Measurements from ENCODE around the gene MAK.
A peak's percentile ranks its signal among the peaks of the same experiment; 100 is the strongest.

The MAK gene

DNA sequence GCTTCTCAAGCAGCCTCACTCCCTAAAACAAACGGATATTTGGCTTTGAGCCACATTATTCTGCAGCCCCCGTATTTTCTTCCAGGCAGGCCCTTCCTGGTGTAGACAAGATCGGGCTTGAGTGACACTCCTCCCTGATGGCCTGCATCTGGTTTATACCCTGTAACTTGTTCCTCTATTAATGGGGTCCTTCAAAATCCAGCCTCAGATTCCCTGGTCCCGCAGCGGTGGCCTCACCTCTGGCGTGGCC is 115.8 kb downstream of the MAK start:
- DNase-seq = no peak

DNA sequence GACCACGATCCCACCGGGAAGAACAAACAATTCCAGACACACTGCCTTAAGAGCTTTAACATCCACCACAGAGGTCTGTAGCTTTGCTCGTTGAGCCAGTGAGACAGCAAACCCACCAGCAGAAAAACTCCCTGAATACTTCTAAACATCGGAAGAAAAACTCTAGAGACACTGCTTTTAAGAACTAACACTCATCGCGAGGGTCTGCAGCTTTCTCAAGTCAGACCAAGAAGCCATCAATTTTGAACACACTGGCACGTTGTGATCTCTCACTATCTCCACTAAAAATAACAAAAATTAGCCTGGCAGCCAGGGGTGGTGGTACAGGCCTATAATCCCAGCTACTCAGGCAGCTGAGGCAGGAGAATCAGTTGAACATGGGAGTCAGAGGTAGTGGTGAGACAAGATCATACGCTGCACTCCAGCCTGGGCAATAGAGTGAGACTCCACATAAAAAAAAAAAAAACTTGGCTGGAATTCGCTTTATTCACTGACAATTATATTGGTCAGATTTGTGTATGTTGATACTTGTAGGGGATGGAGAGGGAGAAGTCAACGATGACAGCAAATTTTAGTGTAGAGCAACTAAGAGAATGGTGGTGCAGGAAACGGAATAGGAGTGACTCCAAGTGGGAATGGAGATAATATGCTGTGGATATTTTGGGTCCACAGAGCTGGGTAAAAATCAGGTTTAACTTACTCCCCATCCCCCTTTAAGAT is 116.3 kb downstream of the MAK start:
- no peak for DNase-seq

DNA sequence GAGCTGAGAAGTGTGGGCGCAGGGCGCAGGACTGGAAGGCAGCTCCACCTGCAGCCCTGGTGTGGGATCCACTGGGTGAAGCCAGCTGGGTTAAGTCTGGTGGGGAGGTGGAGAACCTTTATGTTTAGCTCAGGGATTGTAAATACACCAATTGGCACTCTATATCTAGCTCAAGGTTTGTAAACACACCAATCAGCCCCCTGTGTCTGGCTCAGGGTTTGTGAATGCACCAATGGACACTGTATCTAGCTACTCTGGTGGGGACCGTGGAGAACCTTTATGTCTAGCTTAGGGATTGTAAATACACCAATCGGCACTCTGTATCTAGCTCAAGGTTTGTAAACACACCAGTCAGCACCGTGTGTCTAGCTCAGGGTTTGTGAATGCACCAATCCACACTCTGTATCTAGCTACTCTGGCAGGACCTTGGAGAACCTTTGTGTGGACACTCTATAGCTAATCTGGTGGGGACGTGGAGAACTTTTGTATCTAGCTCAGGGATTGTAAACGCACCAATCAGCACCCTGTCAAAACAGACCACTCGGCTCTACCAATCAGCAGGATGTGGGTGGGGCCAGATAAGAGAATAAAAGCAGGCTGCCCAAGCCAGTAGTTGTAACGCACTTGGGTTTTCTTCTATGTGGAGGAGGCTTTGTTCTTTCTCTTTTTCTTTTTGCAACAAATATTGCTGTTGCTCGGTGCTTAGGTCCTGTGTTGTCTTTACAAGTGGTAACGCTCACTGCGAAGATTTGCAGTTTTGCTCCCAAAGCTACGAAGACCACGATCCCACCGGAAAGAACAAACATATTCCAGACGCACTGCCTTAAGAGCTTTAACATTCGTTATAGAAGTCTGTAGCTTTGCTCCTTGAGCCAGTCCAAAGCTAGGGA is 117.1 kb downstream of the MAK start:
- peak; percentile 7 to 14 for DNase-seq

DNA sequence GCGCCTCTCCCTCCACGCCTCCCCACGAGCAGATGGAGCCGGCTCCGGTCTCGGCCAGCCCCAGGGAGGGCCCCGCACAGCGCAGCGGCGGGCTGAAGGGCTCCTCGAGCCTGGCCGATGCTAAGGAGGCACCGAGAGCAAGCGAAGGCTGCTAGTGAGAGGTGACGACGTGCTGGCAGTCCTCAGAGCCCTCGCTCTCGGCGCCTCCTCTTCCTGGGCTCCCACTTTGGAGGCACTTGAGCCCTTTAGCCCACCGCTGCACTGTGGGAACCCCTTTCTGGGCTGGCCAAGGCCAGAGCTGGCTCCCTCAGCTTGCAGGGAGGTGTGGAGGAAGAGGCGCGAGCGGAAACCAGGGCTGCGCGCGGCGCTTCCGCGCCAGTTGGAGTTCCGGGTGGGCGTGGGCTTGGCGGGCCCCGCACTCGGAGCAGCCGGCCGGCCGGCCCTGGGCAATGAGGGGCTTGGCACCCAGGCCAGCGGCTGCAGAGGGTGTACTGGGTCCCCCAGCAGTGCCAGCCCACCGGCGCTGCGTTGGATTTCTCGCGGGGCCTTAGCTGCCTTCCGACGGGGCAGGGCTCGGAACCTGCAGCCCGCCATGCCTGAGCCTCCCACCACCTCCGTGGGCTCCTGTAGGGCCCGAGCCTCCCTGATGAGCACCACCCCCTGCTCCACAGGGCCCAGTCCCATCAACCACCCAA is 117.9 kb downstream of the MAK start:
- peak; percentile 26 to 29 for DNase-seq

DNA sequence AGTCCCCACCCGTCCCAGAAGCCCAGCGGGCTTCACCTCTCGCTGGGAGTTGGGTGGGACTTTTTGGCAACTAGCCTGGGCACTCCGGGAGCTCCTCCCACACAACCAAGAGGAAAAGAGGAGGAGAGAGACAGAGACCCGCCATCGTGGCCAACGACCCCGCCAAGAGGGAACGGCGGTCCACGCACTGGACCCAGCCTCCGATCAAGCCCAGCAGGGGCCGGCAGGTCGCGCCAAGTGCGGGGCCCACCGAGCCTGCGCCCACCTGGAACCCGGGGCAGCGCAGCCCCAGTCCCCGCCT is 118.4 kb downstream of the MAK start:
- no peak for DNase-seq

DNA sequence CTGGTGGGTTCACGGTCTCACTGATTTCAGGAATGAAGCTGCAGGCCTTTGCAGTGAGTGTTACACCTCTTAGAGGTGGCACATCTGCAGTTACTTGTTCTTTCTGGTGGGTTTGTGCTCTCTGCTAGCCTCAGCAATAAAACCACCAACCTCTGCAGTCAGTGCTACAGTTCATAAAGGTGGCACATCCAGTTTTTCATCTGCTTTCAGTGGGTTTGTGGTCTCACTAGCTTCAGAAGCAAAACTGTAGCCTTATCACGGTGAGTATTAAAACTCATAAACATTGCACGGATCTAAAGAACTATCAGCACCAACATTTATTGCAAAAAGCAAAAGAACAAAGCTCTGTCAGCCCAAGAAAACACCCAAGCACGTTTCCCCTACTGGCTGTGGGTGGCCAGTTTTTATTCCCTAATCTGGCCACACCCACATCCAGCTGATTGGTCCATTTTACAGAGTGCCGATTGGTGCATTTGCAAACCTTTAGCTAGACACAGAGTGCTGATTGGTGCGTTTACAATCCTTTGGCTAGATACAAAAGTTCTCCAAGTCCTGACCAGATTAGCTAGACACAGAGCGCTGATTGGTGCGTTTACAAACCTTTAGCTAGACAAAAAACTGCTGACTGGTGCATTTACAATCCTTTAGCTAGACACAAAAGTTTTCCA is 118.9 kb downstream of the MAK start:
- peak in 1 of 2 experiments; percentile 11 for DNase-seq

DNA sequence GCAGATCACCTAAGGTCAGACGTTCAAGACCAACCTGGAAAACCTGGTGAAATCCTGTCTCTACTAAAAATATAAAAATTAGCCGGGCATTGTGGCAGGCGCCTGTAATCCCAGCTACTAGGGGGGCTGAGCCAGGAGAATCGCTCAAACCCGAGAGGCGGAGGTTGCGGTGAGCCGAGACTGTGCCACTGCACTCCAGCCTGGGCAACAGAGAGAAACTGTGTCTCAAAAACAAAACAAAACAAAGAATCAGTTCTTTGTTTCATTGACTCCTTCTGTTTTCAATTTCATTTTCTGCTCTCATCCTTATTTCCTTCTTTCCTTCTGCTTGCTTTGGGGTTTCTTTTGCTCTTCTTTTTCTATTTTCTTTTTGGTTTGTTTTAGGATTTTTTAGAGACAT is 124.4 kb downstream of the MAK start:
- no peak for DNase-seq
